SK-N-DZ (cell line): ENCODE measurements around the gene TRIM72.

Experiments
- small RNA-seq, 2 experiments: library from RNA; depleted of rRNA; stranded (forward); fragments of <200 nt; gene quantifications; one replicate each; pipeline ENCODE3, GENCODE V24; 2014

Gene TRIM72

Small RNAs within 50 kb of the gene (small RNA-seq; reads per million reads assigned to genes)
- gene AC009088.4 (0 reads per million in 2 experiments), gene NDUFA3P6 (0 reads per million in 2 experiments)
